SK-N-SH (cell line): ENCODE measurements around the gene RNF112. TPM values are rescaled to one million over a fixed set of nuclear protein-coding genes. Genes with fewer than 3 reads are reported as not detected.

ENCODE experiments used
- CTCF ChIA-PET: fragments of 300-600, 350-600 bp; formaldehyde crosslinking; extraction: SDS; loops from one replicate; lab custom pipeline; 2021; lab: Yijun Ruan, JAX
- POLR2A ChIA-PET: fragments of 350-600 bp; sonication (Branson Sonifier 250); formaldehyde crosslinking; extraction: SDS; loops from one replicate; lab custom pipeline; 2020; ENCODE audit warnings: antibody characterized with exemption, inconsistent platforms; lab: Yijun Ruan, JAX
- DNase-seq: peaks from one replicate; pipeline ENCODE4 v3.0.0; 2012
- H2AFZ ChIP-seq: fragments of 200-600 bp; sonication (generic); 2 replicates; pipeline ENCODE4 v1.8.1; 2016; ENCODE audit warnings: antibody characterized with exemption, mild to moderate bottlenecking, low read depth
- H3F3A ChIP-seq: fragments of 200-600 bp; sonication (generic); replicated peaks from 2 replicates; pipeline ENCODE3; 2016; ENCODE audit warnings: antibody characterized with exemption, mild to moderate bottlenecking; ENCODE audit not compliant: insufficient read depth
- H3K27ac ChIP-seq, 2 experiments: fragments of 200-500 bp in 1 of 2; fragments of 200-600 bp in 1 of 2; sonication (Bioruptor generic) in 1 of 2; sonication (generic), shearing (Covaris generic) in 1 of 2; 2 replicates each; pipeline versions ENCODE4 v1.5.1 to v1.6.1; 2014 to 2016; ENCODE audit warnings: low read depth in 2 of 2, inconsistent platforms in 1 of 2, low read length in 1 of 2, mild to moderate bottlenecking in 1 of 2, mixed read lengths in 1 of 2
- H3K27me3 ChIP-seq: fragments of 200-600 bp; sonication (generic), shearing (Covaris generic); 2 replicates; pipeline ENCODE4 v1.6.1; 2016; ENCODE audit warnings: mixed run types; ENCODE audit not compliant: insufficient read depth
- H3K36me3 ChIP-seq, 2 experiments: fragments of 200-500 bp in 1 of 2; fragments of 200-600 bp in 1 of 2; sonication (Bioruptor generic) in 1 of 2; sonication (generic) in 1 of 2; replicated peaks in 1 of 2; 2 replicates each; pipeline versions ENCODE3 to v1.5.1; 2014 to 2016; ENCODE audit warnings: low read length in 1 of 2, mild to moderate bottlenecking in 1 of 2; ENCODE audit not compliant: insufficient read depth in 2 of 2, control insufficient read depth in 1 of 2
- H3K4me1 ChIP-seq, 2 experiments: fragments of 200-500 bp in 1 of 2; fragments of 200-600 bp in 1 of 2; sonication (Bioruptor generic) in 1 of 2; sonication (generic), shearing (Covaris generic) in 1 of 2; 2 replicates each; pipeline versions ENCODE4 v1.5.1 to v1.6.1; 2014 to 2016; ENCODE audit warnings: low read depth in 1 of 2, low read length in 1 of 2, mixed run types in 1 of 2; ENCODE audit not compliant: insufficient read depth in 2 of 2, control insufficient read depth in 1 of 2
- H3K4me2 ChIP-seq: fragments of 200-600 bp; sonication (generic), shearing (Covaris generic); 2 replicates; pipeline ENCODE4 v1.6.1; 2017; ENCODE audit warnings: mixed run types
- H3K4me3 ChIP-seq, 2 experiments: fragments of 200-500 bp in 1 of 2; fragments of 200-600 bp in 1 of 2; sonication (Bioruptor generic) in 1 of 2; sonication (generic), shearing (Covaris generic) in 1 of 2; 2 replicates each; pipeline versions ENCODE4 v1.5.1 to v1.8.1; 2014 to 2016; ENCODE audit warnings: low read depth in 2 of 2, inconsistent platforms in 1 of 2, low read length in 1 of 2, mild to moderate bottlenecking in 1 of 2, mixed read lengths in 1 of 2, moderate library complexity in 1 of 2
- H3K79me2 ChIP-seq: fragments of 200-600 bp; sonication (generic); 2 replicates; pipeline ENCODE4 v1.8.1; 2017; ENCODE audit warnings: mild to moderate bottlenecking; ENCODE audit not compliant: insufficient read depth
- H3K9ac ChIP-seq: fragments of 200-600 bp; sonication (generic); 2 replicates; pipeline ENCODE4 v1.6.1; 2017; ENCODE audit warnings: mixed run types
- H3K9me2 ChIP-seq: fragments of 200-600 bp; sonication (generic); 2 replicates; pipeline ENCODE4 v1.6.1; 2017; ENCODE audit warnings: mixed run types
- H3K9me3 ChIP-seq: fragments of 200-600 bp; sonication (generic); 2 replicates; pipeline ENCODE4 v1.6.1; 2017; ENCODE audit warnings: mixed run types, mild to moderate bottlenecking, moderate library complexity
- H4K20me1 ChIP-seq: fragments of 200-600 bp; sonication (generic); 2 replicates; pipeline ENCODE4 v1.6.1; 2017; ENCODE audit warnings: mild to moderate bottlenecking, mixed run types; ENCODE audit not compliant: insufficient read depth
- EP300 ChIP-seq, 2 experiments: IDR thresholded peaks; 2 replicates each; pipeline versions ENCODE4 v1.4.0 to v1.6.1; 2012; ENCODE audit warnings: borderline replicate concordance in 1 of 2, low read depth in 1 of 2, low read length in 1 of 2
- FOSL2 ChIP-seq: IDR thresholded peaks from 2 replicates; pipeline ENCODE4 v1.4.0; 2012; ENCODE audit warnings: low read depth, mild to moderate bottlenecking, moderate library complexity, borderline replicate concordance
- FOXJ3 ChIP-seq: sonication (generic); formaldehyde crosslinking; IDR thresholded peaks from 2 replicates; pipeline ENCODE4 v1.5.1; 2020; ENCODE audit warnings: mild to moderate bottlenecking, missing genetic modification reagents
- GATA2 ChIP-seq: sonication (generic); formaldehyde crosslinking; IDR thresholded peaks from 2 replicates; pipeline ENCODE4 v1.5.0; 2020; ENCODE audit warnings: mild to moderate bottlenecking, missing genetic modification reagents
- JUND ChIP-seq: IDR thresholded peaks from 2 replicates; pipeline ENCODE4 v1.4.0; 2012
- MEF2A ChIP-seq: IDR thresholded peaks from 2 replicates; pipeline ENCODE4 v1.4.0; 2012; ENCODE audit warnings: low read depth, borderline replicate concordance
- MXI1 ChIP-seq: IDR thresholded peaks from 2 replicates; pipeline ENCODE4 v1.6.1; 2012; ENCODE audit warnings: mild to moderate bottlenecking, low read depth, low read length, improper control_type of control experiment
- NFIC ChIP-seq: IDR thresholded peaks from 2 replicates; pipeline ENCODE4 v1.4.0; 2012; ENCODE audit warnings: borderline replicate concordance
- NRF1 ChIP-seq: IDR thresholded peaks from 2 replicates; pipeline ENCODE4 v1.6.1; 2012; ENCODE audit warnings: low read depth, mild to moderate bottlenecking, low read length
- POLR2AphosphoS5 ChIP-seq: IDR thresholded peaks from 2 replicates; pipeline ENCODE4 v1.6.1; 2012; ENCODE audit warnings: low read depth, low read length
- RAD21 ChIP-seq: IDR thresholded peaks from 2 replicates; pipeline ENCODE4 v1.6.1; 2012; ENCODE audit warnings: mild to moderate bottlenecking, low read length
- RCOR1 ChIP-seq: fragments of 150-350 bp; IDR thresholded peaks from 2 replicates; pipeline ENCODE4 v1.6.1; 2017; ENCODE audit warnings: antibody characterized with exemption, low read length
- SIN3A ChIP-seq: IDR thresholded peaks from 2 replicates; pipeline ENCODE4 v1.6.1; 2012; ENCODE audit warnings: low read depth, mild to moderate bottlenecking, low read length, moderate library complexity, borderline replicate concordance
- SMC3 ChIP-seq: IDR thresholded peaks from 2 replicates; pipeline ENCODE4 v1.6.1; 2012; ENCODE audit warnings: low read depth, low read length, improper control_type of control experiment
- YY1 ChIP-seq: IDR thresholded peaks from 2 replicates; pipeline ENCODE4 v1.4.0; 2012; ENCODE audit warnings: low read depth, mild to moderate bottlenecking
- WGBS: methylation state at CpG from one replicate; pipeline ENCODE4 v1.1.6; 2017; ENCODE audit warnings: low lambda C conversion rate; 5-methylcytosine and 5-hydroxymethylcytosine counted together
- polyA plus RNA-seq, 3 experiments: library from polyadenylated mRNA; depleted of rRNA; stranded (reverse); fragments of >200 nt; gene quantifications; 2 replicates each; pipeline ENCODE4 v1.2.3, GENCODE V29; 2012
- TF ChIP-seq, protein P1 (sequence below): fragments of 150-350 bp; IDR thresholded peaks from 2 replicates; pipeline ENCODE4 v1.6.1; 2016; ENCODE audit warnings: mild to moderate bottlenecking, low read depth, low read length
- TF ChIP-seq, protein P2 (sequence below): IDR thresholded peaks from 2 replicates; pipeline ENCODE4 v1.4.0; 2012; ENCODE audit warnings: low read depth, borderline replicate concordance
- TF ChIP-seq, protein P3 (sequence below): IDR thresholded peaks from 2 replicates; pipeline ENCODE4 v1.6.1; 2012; ENCODE audit warnings: mild to moderate bottlenecking, low read depth, low read length, moderate library complexity
- TF ChIP-seq, protein P4 (sequence below): fragments of 200-600 bp; sonication (generic); IDR thresholded peaks from 2 replicates; pipeline ENCODE4 v1.6.1; 2017; ENCODE audit warnings: antibody characterized with exemption, mild to moderate bottlenecking, moderate library complexity

RNF112 gene
- polyA plus RNA-seq, 1 of the 3 experiments (the other 2 are of a cell fraction), result 22.6 TPM

DNA sequence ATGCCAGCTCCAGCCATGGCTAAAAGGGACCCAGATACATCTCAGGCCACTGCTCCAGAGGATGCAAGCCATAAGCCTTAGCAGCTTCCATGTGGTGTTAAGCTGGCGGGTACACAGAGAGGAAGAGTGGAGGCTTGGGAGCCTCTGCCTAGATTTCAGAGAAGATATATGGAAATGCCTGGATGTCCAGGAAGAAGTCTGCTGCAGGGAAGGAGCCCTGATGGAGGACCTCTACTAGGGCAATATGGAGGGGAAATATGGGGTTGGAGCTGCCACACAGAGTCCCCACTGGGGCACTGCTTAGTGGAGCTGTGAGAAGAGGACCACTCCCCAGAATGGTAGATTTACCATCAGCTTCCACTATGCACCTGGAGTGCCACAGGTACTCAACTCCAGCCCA is 32.1 kb downstream of the RNF112 start:
- H3K27me3 ChIP-seq, result no peaks in the 10 kb centered on the region
- H3K4me1 ChIP-seq, result peaks cover 5 to 16% of the 10 kb centered on the region in 2 experiments; a peak in 3 of 4 replicates
- peaks cover 0 to 4% of the 10 kb centered on the region in 2 experiments for H3K36me3 ChIP-seq
- H3K4me2 ChIP-seq, result no peak overlapping the region
- POLR2A ChIA-PET, result no interaction called here
- H3K27ac ChIP-seq, result no peak overlapping the region
- no peak overlapping the region for H2AFZ ChIP-seq
- no peak for DNase-seq
- 0 out of 2 replicates have a peak, but pooled peaks cover 5% of the 10 kb centered on the region for H3K9me3 ChIP-seq
- H3K9ac ChIP-seq, result no peak overlapping the region
- no peaks in the 10 kb centered on the region for H3K79me2 ChIP-seq
- H4K20me1 ChIP-seq, result no peaks in the 10 kb centered on the region
- CTCF ChIA-PET, result interaction anchor here (0.6 to 8.0 kb wide), 4 partner anchors 25 to 82 kb away, joined by 3 to 305 read pairs (median 4); partner anchors contain the start of gene B9D1
- TF ChIP-seq, protein P1, sequence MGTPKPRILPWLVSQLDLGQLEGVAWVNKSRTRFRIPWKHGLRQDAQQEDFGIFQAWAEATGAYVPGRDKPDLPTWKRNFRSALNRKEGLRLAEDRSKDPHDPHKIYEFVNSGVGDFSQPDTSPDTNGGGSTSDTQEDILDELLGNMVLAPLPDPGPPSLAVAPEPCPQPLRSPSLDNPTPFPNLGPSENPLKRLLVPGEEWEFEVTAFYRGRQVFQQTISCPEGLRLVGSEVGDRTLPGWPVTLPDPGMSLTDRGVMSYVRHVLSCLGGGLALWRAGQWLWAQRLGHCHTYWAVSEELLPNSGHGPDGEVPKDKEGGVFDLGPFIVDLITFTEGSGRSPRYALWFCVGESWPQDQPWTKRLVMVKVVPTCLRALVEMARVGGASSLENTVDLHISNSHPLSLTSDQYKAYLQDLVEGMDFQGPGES, result no peak
- TF ChIP-seq, protein P2, sequence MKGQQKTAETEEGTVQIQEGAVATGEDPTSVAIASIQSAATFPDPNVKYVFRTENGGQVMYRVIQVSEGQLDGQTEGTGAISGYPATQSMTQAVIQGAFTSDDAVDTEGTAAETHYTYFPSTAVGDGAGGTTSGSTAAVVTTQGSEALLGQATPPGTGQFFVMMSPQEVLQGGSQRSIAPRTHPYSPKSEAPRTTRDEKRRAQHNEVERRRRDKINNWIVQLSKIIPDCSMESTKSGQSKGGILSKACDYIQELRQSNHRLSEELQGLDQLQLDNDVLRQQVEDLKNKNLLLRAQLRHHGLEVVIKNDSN, result no peak
- TF ChIP-seq YY1, result no peak
- no peak for TF ChIP-seq MXI1
- no peak for TF ChIP-seq FOSL2
- no peak for TF ChIP-seq MEF2A
- H3K4me3 ChIP-seq, result no peak overlapping the region; a peak in 1 of 4 replicates
- no peaks in the 10 kb centered on the region for H3K9me2 ChIP-seq
- peaks cover 8% of the 10 kb centered on the region for H3F3A ChIP-seq
- 93% methylated on average over 1 of the region's 1 CpG for WGBS

DNA sequence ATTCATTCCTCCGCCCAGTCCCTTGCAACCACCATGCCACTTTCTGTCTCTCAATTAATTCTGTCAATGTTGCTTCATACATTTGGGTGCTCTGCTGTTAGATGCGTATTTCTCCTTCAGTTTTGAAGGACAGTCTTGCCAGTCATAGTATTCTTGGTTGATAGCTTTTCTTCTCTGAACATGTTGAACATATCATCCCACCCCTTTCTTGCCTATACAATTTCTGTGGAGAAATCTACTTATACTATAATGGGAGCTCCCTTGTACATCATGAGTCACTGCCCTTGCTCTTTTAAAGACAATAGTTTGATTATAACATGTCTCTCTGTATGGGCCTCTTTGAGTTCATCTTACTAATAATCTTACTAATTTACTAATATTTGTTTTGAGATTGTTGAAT is 34.1 kb downstream of the RNF112 start:
- no peak overlapping the region for H3K9ac ChIP-seq
- H3K4me2 ChIP-seq, result no peak overlapping the region
- no peaks in the 10 kb centered on the region for H4K20me1 ChIP-seq
- H3K9me3 ChIP-seq, result 0 out of 2 replicates have a peak, but pooled peaks cover 5% of the 10 kb centered on the region
- no peak overlapping the region for H2AFZ ChIP-seq
- no peaks in the 10 kb centered on the region for H3K79me2 ChIP-seq
- POLR2A ChIA-PET, result no interaction called here
- CTCF ChIA-PET, result interaction anchor here (1.0 to 8.0 kb wide), 2 partner anchors 56 to 84 kb away, joined by 3 to 305 read pairs; partner anchors contain the start of gene B9D1
- no peaks in the 10 kb centered on the region for H3K27me3 ChIP-seq
- 86% methylated on average over 2 of the region's 2 CpGs for WGBS
- TF ChIP-seq EP300 (IDR thresholded peaks at IDR 0.05; ENCODE audit: borderline replicate concordance in 1 of 2, low read depth in 1 of 2, low read length in 1 of 2) (no peak), NRF1 (no peak), RAD21 (no peak), NFIC (no peak), FOXJ3 (CRISPR knock-in tag) (no peak), RCOR1 (no peak), GATA2 (no peak), POLR2AphosphoS5 (no peak), SIN3A (no peak), JUND (no peak), SMC3 (no peak)
- TF ChIP-seq, protein P2, result no peak
- TF ChIP-seq, protein P3, sequence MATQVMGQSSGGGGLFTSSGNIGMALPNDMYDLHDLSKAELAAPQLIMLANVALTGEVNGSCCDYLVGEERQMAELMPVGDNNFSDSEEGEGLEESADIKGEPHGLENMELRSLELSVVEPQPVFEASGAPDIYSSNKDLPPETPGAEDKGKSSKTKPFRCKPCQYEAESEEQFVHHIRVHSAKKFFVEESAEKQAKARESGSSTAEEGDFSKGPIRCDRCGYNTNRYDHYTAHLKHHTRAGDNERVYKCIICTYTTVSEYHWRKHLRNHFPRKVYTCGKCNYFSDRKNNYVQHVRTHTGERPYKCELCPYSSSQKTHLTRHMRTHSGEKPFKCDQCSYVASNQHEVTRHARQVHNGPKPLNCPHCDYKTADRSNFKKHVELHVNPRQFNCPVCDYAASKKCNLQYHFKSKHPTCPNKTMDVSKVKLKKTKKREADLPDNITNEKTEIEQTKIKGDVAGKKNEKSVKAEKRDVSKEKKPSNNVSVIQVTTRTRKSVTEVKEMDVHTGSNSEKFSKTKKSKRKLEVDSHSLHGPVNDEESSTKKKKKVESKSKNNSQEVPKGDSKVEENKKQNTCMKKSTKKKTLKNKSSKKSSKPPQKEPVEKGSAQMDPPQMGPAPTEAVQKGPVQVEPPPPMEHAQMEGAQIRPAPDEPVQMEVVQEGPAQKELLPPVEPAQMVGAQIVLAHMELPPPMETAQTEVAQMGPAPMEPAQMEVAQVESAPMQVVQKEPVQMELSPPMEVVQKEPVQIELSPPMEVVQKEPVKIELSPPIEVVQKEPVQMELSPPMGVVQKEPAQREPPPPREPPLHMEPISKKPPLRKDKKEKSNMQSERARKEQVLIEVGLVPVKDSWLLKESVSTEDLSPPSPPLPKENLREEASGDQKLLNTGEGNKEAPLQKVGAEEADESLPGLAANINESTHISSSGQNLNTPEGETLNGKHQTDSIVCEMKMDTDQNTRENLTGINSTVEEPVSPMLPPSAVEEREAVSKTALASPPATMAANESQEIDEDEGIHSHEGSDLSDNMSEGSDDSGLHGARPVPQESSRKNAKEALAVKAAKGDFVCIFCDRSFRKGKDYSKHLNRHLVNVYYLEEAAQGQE, result no peak
- TF ChIP-seq, protein P4, sequence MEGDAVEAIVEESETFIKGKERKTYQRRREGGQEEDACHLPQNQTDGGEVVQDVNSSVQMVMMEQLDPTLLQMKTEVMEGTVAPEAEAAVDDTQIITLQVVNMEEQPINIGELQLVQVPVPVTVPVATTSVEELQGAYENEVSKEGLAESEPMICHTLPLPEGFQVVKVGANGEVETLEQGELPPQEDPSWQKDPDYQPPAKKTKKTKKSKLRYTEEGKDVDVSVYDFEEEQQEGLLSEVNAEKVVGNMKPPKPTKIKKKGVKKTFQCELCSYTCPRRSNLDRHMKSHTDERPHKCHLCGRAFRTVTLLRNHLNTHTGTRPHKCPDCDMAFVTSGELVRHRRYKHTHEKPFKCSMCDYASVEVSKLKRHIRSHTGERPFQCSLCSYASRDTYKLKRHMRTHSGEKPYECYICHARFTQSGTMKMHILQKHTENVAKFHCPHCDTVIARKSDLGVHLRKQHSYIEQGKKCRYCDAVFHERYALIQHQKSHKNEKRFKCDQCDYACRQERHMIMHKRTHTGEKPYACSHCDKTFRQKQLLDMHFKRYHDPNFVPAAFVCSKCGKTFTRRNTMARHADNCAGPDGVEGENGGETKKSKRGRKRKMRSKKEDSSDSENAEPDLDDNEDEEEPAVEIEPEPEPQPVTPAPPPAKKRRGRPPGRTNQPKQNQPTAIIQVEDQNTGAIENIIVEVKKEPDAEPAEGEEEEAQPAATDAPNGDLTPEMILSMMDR, result no peak
- TF ChIP-seq, all 33 proteins: peak for 0
- no peak for DNase-seq
- Histone ChIP-seq H3K4me3 (no peak overlapping the region), H3K36me3 (peaks cover 0 to 4% of the 10 kb centered on the region in 2 experiments), H3K9me2 (no peaks in the 10 kb centered on the region), H3F3A (peaks cover 19% of the 10 kb centered on the region), H3K4me1 (peaks cover 9 to 27% of the 10 kb centered on the region in 2 experiments), H3K27ac (no peak overlapping the region)
